Ovary (tissue), 3 donors: ENCODE measurements around the gene TNRC6C.

ENCODE experiments used
- POLR2A ChIP-seq: fragments of 450-650 bp; IDR thresholded peaks from one replicate; pipeline ENCODE4 v1.6.1; 2017; ENCODE audit warnings: antibody characterized with exemption, mild to moderate bottlenecking, moderate library complexity
- TF ChIP-seq, protein P1 (sequence below), 3 donors: fragments of 450-650 bp in 2 of 3; fragments of 200-600 bp in 1 of 3; IDR thresholded peaks; one replicate each; pipeline versions ENCODE4 v1.5.1 to v1.8.0; 2016 to 2022; ENCODE audit warnings: antibody characterized with exemption in 3 of 3, mild to moderate bottlenecking in 1 of 3
- donor health status: DM: no; HTN: no; CAD: no.

DNA sequence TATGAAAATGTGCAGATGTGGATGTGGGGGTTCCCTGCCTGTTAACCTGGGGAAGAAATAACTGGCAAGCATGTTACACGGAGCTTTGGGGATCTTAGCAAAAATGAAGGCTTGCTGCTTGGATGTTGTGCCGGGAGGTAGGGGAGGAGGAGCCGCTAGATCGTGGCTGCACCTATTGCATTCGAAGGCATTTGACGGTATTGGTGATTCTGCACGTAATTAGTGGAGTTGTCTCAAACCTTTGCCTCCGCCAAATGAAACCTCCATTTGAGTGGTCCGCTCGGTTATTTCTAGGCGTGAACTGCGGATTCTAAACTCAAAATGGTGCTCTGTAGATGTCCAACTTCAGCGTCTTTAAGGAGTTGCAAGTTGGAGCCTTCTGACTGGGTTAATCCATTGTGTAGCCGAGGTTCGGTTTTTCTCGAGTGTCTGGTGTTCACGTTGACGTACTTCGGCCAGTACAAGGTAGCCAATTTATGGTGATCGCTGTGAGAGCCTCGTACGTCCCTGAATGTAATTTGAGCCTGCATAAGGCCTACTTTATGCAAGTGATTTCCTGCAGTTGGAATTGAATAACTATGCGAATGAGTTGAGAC is 1.5 kb downstream of the TNRC6C start:
- TF ChIP-seq POLR2A, result no peak
- TF ChIP-seq, protein P1, sequence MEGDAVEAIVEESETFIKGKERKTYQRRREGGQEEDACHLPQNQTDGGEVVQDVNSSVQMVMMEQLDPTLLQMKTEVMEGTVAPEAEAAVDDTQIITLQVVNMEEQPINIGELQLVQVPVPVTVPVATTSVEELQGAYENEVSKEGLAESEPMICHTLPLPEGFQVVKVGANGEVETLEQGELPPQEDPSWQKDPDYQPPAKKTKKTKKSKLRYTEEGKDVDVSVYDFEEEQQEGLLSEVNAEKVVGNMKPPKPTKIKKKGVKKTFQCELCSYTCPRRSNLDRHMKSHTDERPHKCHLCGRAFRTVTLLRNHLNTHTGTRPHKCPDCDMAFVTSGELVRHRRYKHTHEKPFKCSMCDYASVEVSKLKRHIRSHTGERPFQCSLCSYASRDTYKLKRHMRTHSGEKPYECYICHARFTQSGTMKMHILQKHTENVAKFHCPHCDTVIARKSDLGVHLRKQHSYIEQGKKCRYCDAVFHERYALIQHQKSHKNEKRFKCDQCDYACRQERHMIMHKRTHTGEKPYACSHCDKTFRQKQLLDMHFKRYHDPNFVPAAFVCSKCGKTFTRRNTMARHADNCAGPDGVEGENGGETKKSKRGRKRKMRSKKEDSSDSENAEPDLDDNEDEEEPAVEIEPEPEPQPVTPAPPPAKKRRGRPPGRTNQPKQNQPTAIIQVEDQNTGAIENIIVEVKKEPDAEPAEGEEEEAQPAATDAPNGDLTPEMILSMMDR (IDR thresholded peaks at IDR 0.05), result no peak
